ENCODE data around the gene SLC31A1.
"Not testable (repeated sequence)": the region's sequence is repeated elsewhere in the genome, so short reads cannot be mapped to it uniquely, and the experiment has no call there.

Gene SLC31A1

DNA sequence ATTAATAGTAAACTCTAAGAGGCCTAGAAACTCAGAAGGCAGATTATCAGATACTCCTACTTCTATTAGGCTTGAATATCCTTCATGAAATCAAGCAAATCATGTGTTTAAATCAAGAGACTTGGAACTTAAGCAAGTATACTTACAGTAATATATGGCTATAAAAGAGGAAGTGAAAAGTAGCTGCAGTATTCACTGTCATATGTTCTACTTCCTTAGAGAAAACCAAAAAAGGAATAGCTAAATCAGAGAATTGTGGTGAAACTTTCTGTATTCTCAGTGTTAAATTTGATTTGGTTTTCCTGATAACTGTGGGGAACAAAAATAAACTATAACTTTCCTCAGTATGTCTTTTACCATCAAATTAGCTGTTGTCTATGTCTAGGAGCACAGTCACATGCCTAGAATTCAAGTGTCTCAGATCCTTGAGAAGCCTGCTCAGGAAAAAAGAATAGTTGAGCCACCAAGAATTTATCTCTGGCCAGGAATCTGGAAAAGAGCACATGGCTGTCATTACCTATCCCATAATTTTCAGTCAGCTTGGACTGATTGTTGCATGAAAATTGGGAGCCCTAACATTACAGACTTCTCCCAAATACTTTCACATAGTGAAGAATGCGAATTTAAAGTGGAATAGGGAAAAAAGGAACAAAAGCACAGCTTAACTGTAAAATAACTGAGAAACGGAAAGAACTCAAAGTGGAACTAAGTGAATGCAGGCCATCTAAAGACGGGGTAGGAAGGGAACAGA is 2.0 kb upstream of the SLC31A1 start:
- TF ChIP-seq POLR2AphosphoS5 (IDR thresholded peaks at IDR 0.05; ENCODE audit: low read depth, low read length) (no peak), SPI1 (IDR thresholded peaks at IDR 0.05; ENCODE audit: low read depth, low read length) (peak; percentile 96), POLR2A (IDR thresholded peaks at IDR 0.05; ENCODE audit: low read depth, low read length) (no peak)
- no peak for DNase-seq (ENCODE audit: insufficient read length, low spot score)
- peak; percentile 43 for FAIRE-seq

DNA sequence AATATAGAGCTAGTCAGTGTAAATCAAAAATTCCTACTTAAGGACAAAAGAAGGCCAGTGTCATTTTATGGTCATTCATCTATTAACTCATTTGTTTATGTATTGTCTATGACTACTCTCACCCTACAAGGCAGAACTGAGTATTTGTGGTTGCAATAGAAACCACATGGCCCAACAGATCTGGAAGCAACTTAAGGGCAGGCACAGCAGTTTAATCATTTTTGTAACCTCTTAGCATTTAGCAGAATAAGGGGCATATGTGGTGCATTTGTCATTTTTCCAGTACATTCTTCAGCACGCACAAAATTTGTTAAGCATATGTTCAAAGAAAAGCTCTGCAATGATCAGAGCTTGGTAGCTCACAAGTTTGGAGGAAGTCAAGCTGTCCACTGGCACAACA is 1.4 kb upstream of the SLC31A1 start:
- TF ChIP-seq TAF1 (IDR thresholded peaks at IDR 0.05; ENCODE audit: low read depth, low read length), result no peak
- TF ChIP-seq POLR2AphosphoS5 (IDR thresholded peaks at IDR 0.05; ENCODE audit: low read depth, low read length), result no peak
- peak; percentile 78 for TF ChIP-seq SPI1 (IDR thresholded peaks at IDR 0.05; ENCODE audit: low read depth, low read length)
- no peak for TF ChIP-seq PAX5 (IDR thresholded peaks at IDR 0.05; ENCODE audit: insufficient read depth, low read length, severe bottlenecking)
- 0 out of 2 replicates have a peak, but pooled peaks have one; percentile 34 for TF ChIP-seq POU2F2 (IDR thresholded peaks at IDR 0.05; ENCODE audit: low read depth, low read length)
- no peak for TF ChIP-seq POLR2A (IDR thresholded peaks at IDR 0.05; ENCODE audit: low read depth, low read length)
- FAIRE-seq (peak; percentile 85), DNase-seq (ENCODE audit: insufficient read length, low spot score) (no peak)

DNA sequence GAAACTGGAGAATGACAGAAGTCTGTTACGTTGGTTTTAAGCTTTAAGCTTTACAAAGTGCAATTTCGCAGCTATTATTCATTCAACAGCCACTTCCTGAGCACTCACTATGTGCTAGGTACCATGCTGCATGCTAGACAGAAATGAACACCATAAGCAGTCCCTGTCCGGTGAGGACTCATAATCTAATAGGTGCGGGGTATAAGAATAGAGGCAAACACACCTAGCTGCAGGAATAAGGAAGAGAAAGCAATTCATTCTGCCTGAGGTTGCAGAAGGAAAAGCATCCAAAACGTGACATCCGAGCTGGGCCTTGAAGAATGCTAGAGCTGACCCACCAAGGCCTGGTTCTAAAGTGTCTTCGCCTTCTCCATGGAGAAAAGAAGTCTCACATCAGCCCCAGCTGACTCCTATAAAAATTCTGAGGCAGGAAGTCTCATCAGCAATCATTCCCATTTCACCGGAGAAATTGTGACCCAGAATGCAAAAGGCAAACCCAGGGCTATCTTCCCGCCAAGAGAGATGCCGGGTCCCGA is 809 bp upstream of the SLC31A1 start:
- FAIRE-seq (peak; percentile 47), DNase-seq (ENCODE audit: insufficient read length, low spot score) (no peak)
- TF ChIP-seq TAF1 (IDR thresholded peaks at IDR 0.05; ENCODE audit: low read depth, low read length), result no peak
- TF ChIP-seq POU2F2 (IDR thresholded peaks at IDR 0.05; ENCODE audit: low read depth, low read length), result no peak
- no peak for TF ChIP-seq SPI1 (IDR thresholded peaks at IDR 0.05; ENCODE audit: low read depth, low read length)
- no peak for TF ChIP-seq POLR2AphosphoS5 (IDR thresholded peaks at IDR 0.05; ENCODE audit: low read depth, low read length)
- TF ChIP-seq POLR2A (IDR thresholded peaks at IDR 0.05; ENCODE audit: low read depth, low read length), result no peak
- no peak for TF ChIP-seq PAX5 (IDR thresholded peaks at IDR 0.05; ENCODE audit: insufficient read depth, low read length, severe bottlenecking)

DNA sequence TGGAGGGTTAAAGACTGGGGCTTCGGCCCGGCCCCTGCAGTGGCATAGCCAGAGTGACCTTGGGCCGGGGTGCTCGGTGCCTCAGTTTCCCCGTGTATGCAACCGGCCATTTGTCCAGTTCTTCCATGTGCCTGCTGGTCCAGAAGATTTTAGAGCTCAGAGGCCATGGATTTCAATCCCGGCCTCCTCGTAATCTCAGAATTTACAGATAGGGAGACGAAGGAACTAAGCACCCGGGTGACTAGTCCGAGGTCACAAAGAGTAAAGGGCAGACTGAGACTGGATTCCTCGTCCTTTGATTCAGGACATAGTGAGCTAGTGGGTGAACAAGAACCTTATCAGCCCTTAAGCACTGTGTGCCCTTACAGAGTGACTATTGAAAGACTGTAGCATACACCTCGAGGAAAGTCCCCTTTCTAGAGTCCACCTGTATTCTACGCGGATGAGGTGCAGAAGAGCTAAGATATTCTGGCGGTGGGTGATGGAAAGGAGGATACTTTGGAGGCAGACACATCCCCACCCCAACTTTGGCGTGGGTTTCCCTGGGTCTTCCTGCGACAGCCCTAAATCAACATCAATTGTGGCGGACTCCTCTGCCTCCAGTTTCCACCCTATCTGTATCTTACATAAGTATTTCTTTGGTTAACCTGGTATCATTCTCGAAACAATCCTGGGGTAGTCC is 597 bp downstream of the SLC31A1 start:
- FAIRE-seq (no peak), DNase-seq (ENCODE audit: insufficient read length, low spot score) (no peak)
- no peak for TF ChIP-seq PAX5 (IDR thresholded peaks at IDR 0.05; ENCODE audit: insufficient read depth, low read length, severe bottlenecking)
- no peak for TF ChIP-seq POLR2AphosphoS5 (IDR thresholded peaks at IDR 0.05; ENCODE audit: low read depth, low read length)
- no peak for TF ChIP-seq TAF1 (IDR thresholded peaks at IDR 0.05; ENCODE audit: low read depth, low read length)

DNA sequence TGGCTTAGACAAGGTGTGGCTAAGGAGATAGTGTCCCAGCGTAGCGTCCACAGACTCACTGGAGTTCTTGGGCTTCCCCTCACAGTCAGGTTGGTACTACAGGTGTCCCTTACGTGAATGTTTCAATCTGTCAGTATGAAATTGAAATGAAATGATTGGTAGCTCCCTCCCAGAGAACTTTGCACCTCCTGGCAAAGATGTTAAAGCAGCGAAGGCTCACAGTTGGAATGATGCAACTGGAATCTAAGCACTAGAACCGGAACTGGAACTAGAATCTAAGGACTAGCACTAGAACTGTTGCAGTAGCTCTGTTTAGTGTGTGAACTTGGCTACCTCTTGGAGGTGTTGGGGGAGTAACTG is 1.1 kb downstream of the SLC31A1 start:
- TF ChIP-seq SPI1 (IDR thresholded peaks at IDR 0.05; ENCODE audit: low read depth, low read length) (no peak), TAF1 (IDR thresholded peaks at IDR 0.05; ENCODE audit: low read depth, low read length) (no peak), POLR2A (IDR thresholded peaks at IDR 0.05; ENCODE audit: low read depth, low read length) (no peak), POU2F2 (IDR thresholded peaks at IDR 0.05; ENCODE audit: low read depth, low read length) (no peak), POLR2AphosphoS5 (IDR thresholded peaks at IDR 0.05; ENCODE audit: low read depth, low read length) (no peak), PAX5 (IDR thresholded peaks at IDR 0.05; ENCODE audit: insufficient read depth, low read length, severe bottlenecking) (no peak)
- DNase-seq (ENCODE audit: insufficient read length, low spot score) (no peak), FAIRE-seq (no peak)

DNA sequence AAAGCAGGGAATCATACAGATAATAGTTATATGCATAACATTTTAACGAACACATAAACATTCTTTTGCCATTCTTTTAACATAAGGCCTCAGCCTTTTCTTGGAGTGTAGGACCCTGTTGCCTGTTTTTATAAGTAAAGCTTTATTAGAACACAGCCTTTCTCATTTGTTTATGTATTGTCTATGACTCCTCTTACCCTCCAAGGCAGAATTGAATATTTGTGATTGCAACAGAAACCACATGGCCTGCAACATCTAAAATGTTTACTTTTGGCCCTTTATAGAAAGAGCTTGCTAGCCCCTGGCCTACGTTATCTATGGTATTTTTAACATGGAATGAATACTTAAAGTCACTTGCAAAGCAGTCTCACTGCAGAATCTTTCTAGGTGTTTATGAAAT is 2.6 kb downstream of the SLC31A1 start:
- FAIRE-seq (no peak), DNase-seq (ENCODE audit: insufficient read length, low spot score) (no peak)

DNA sequence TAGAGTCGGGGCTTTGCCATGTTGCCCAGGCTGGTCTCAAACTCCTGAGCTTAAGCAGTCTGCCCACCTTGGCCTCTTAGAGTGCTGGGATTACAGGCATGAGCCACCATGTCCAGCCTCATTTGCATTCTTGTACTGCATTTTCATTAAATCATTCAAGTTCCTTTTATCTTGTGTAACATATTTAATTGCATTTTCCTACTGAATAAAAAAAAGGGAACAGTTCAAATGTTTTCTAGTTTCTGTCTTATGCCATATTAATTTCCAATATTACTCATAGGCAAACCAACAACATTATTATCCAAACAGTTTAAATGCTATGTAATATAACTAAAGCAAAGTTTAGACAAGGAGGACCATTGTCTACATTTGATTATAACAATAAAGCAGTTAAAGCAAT is 6.1 kb downstream of the SLC31A1 start:
- TF ChIP-seq TAF1 (IDR thresholded peaks at IDR 0.05; ENCODE audit: low read depth, low read length) (no peak), SPI1 (IDR thresholded peaks at IDR 0.05; ENCODE audit: low read depth, low read length) (no peak), POLR2A (IDR thresholded peaks at IDR 0.05; ENCODE audit: low read depth, low read length) (no peak), POLR2AphosphoS5 (IDR thresholded peaks at IDR 0.05; ENCODE audit: low read depth, low read length) (no peak), POU2F2 (IDR thresholded peaks at IDR 0.05; ENCODE audit: low read depth, low read length) (no peak), PAX5 (IDR thresholded peaks at IDR 0.05; ENCODE audit: insufficient read depth, low read length, severe bottlenecking) (no peak)
- FAIRE-seq, result no peak
- DNase-seq (ENCODE audit: insufficient read length, low spot score), result no peak

More for the DNA sequence above, 2.6 kb downstream of the SLC31A1 start:
- TF ChIP-seq TAF1 (IDR thresholded peaks at IDR 0.05; ENCODE audit: low read depth, low read length), result no peak
- no peak for TF ChIP-seq POLR2A (IDR thresholded peaks at IDR 0.05; ENCODE audit: low read depth, low read length)
- TF ChIP-seq PAX5 (IDR thresholded peaks at IDR 0.05; ENCODE audit: insufficient read depth, low read length, severe bottlenecking), result no peak

DNA sequence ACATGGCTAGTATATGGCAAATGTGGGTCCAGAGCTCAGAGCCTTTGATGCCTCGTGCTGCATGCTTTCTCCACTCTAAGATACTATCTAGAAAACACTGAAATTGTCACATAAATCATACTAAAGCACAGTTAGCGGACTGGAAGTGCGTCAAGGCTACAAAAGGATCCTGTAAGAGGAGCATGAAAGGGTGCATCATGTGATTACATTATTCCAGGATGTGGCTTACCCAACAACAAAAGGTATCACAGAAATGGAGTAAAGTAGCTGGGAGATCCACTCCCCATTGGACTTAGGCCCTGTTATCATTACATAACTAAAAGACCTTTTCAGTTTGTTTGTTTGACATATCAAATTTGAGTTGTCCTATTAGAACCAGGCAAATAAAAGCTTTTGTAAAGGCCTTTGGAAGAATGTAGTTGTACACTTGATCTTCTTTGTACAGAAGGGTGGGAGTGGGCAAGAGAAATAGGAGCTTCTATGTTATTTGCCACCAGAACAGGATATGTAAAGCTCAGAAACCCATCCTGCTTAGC is 6.9 kb downstream of the SLC31A1 start:
- TF ChIP-seq POLR2A (IDR thresholded peaks at IDR 0.05; ENCODE audit: low read depth, low read length) (no peak), POLR2AphosphoS5 (IDR thresholded peaks at IDR 0.05; ENCODE audit: low read depth, low read length) (no peak), PAX5 (IDR thresholded peaks at IDR 0.05; ENCODE audit: insufficient read depth, low read length, severe bottlenecking) (no peak), TAF1 (IDR thresholded peaks at IDR 0.05; ENCODE audit: low read depth, low read length) (no peak), SPI1 (IDR thresholded peaks at IDR 0.05; ENCODE audit: low read depth, low read length) (no peak), POU2F2 (IDR thresholded peaks at IDR 0.05; ENCODE audit: low read depth, low read length) (no peak)
- DNase-seq (ENCODE audit: insufficient read length, low spot score) (no peak), FAIRE-seq (peak; percentile 43)

DNA sequence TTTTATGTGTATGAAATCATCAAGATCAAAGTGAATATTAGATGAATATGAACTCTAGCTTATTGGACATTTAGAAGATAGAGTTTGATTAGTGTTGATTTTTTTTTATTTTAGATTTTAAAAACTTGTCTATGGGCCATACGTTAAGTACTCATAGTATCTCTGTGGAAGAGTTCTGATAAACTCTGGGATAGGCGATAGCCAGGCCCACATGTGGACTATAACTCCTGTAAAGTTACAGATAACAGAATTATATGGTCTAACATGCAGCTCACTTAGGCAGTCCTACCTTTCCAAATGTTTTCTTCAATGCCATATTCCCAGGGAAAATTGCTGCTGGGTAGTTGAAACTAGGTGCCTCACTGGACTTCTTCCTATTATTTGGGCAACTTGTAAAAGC is 10.4 kb downstream of the SLC31A1 start:
- FAIRE-seq, result no peak
- TF ChIP-seq SPI1 (IDR thresholded peaks at IDR 0.05; ENCODE audit: low read depth, low read length) (no peak), PAX5 (IDR thresholded peaks at IDR 0.05; ENCODE audit: insufficient read depth, low read length, severe bottlenecking) (no peak), POU2F2 (IDR thresholded peaks at IDR 0.05; ENCODE audit: low read depth, low read length) (no peak), POLR2AphosphoS5 (IDR thresholded peaks at IDR 0.05; ENCODE audit: low read depth, low read length) (no peak), TAF1 (IDR thresholded peaks at IDR 0.05; ENCODE audit: low read depth, low read length) (no peak), POLR2A (IDR thresholded peaks at IDR 0.05; ENCODE audit: low read depth, low read length) (no peak)
- DNase-seq (ENCODE audit: insufficient read length, low spot score), result no peak

DNA sequence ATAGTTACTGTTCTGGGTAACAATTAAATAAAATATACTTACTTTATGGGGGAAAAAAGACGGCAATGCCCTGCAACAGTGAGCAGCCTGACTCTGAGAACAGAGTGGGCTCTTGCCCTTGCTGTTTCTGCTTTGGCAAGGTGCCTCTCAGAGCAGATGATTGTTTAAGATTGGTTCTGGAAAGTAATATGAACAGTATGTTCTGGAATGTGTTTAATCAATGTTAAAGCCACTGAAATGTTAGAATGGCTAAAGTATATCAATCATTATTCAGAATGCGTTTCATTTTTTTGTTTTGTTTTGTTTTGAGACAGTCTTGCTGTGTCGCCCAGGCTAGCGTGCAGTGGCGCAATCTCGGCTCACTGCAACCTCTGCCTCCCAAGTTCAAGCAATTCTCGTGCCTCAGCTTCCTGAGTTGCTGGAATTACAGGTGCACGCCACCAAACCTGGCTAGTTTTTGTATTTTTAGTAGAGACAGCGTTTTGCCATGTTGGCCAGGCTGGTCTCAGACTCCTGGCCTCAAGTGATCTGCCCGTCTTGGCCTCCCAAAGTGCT is 14.4 kb downstream of the SLC31A1 start:
- DNase-seq (ENCODE audit: insufficient read length, low spot score); FAIRE-seq: not testable (repeated sequence)

Measured in GM12891 (cell line).